Karpas-422 (cell line): ENCODE data around the gene INPP5D. TPM values are rescaled to one million over a fixed set of nuclear protein-coding genes. Genes with fewer than 3 reads are reported as not detected.

Source experiments
- DNase-seq: peaks from one replicate; pipeline ENCODE4 v3.0.0-alpha.2; 2015
- H2AFZ ChIP-seq: fragments of 200-600 bp; sonication (generic); 2 replicates; pipeline ENCODE4 v1.6.1; 2014; ENCODE audit warnings: antibody characterized with exemption, low read length, mixed read lengths
- H3K27ac ChIP-seq: fragments of 200-600 bp; sonication (generic); 2 replicates; pipeline ENCODE4 v1.5.1; 2014; ENCODE audit warnings: mild to moderate bottlenecking, low read length, moderate library complexity
- H3K27me3 ChIP-seq: fragments of 200-600 bp; sonication (generic); 2 replicates; pipeline ENCODE4 v1.6.1; 2014; ENCODE audit warnings: low read length, mixed read lengths
- H3K36me3 ChIP-seq: fragments of 200-600 bp; sonication (generic); 2 replicates; pipeline ENCODE4 v1.6.1; 2014; ENCODE audit warnings: low read length, mixed read lengths; ENCODE audit not compliant: insufficient read depth
- H3K4me1 ChIP-seq: fragments of 200-600 bp; sonication (generic); 2 replicates; pipeline ENCODE4 v1.6.1; 2014; ENCODE audit warnings: mild to moderate bottlenecking, low read length, mixed read lengths
- H3K4me2 ChIP-seq: fragments of 200-600 bp; sonication (generic); 2 replicates; pipeline ENCODE4 v1.6.1; 2014; ENCODE audit warnings: low read length, low read depth, mild to moderate bottlenecking; ENCODE audit not compliant: poor library complexity, severe bottlenecking
- H3K4me3 ChIP-seq: fragments of 200-600 bp; sonication (generic); 2 replicates; pipeline ENCODE4 v1.5.1; 2014; ENCODE audit warnings: mild to moderate bottlenecking, antibody characterized with exemption, low read length, mixed read lengths
- H3K79me2 ChIP-seq: fragments of 200-600 bp; sonication (generic); 2 replicates; pipeline ENCODE4 v1.6.1; 2014; ENCODE audit warnings: mild to moderate bottlenecking, low read length, mixed read lengths
- H3K9ac ChIP-seq: fragments of 200-600 bp; sonication (generic); 2 replicates; pipeline ENCODE4 v1.6.0; 2014; ENCODE audit warnings: low read length
- H3K9me2 ChIP-seq: fragments of 200-600 bp; sonication (generic), shearing (Covaris generic); replicated peaks from 2 replicates; pipeline ENCODE4 v1.6.0; 2014; ENCODE audit warnings: mild to moderate bottlenecking, low read length, moderate library complexity; ENCODE audit not compliant: insufficient read depth
- H3K9me3 ChIP-seq: fragments of 300-700, 200-600 bp; sonication (generic); 2 replicates; pipeline ENCODE4 v1.6.1; 2014; ENCODE audit warnings: low read length, mixed read lengths
- H4K20me1 ChIP-seq: fragments of 200-600 bp; sonication (generic); 2 replicates; pipeline ENCODE4 v1.6.1; 2014; ENCODE audit warnings: mild to moderate bottlenecking, antibody characterized with exemption, low read length, low read depth; ENCODE audit not compliant: insufficient read depth
- total RNA-seq: library from RNA; depleted of rRNA; stranded (reverse); fragments of >200 nt; shearing (Covaris generic); gene quantifications from 2 replicates; pipeline ENCODE4 v1.2.3, GENCODE V29; 2014; ENCODE audit warnings: low replicate concordance

The INPP5D gene
- total RNA-seq, 1 experiment from 2014 or later, result 145 TPM

DNA sequence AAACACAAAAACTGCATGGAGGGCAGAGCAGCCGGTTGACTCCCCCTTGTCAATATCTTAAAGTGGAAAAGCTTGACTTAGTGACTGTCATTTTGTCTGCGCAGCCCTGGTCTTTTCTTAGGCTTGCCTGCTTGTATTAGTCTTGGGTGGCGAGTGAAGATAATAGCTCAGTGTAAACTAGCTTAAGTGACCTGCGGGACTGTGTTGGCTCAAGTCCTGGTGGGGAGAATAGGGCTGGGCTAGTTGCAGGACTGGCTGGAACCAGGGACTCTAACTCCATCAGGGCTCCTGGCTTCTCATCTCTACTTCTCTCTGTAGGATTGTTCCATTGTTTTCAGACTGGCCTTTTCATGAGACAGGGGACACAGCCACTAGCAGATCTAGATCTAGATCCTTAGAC lies 183.2 kb downstream of the INPP5D start:
- H4K20me1 ChIP-seq, result no peaks in the 10 kb centered on the region
- H3K79me2 ChIP-seq, result no peaks in the 10 kb centered on the region
- DNase-seq, result no peak
- peaks cover 7% of the 10 kb centered on the region for H3K4me1 ChIP-seq
- H3K36me3 ChIP-seq, result no peaks in the 10 kb centered on the region
- no peak overlapping the region for H3K27ac ChIP-seq
- H3K27me3 ChIP-seq, result no peaks in the 10 kb centered on the region
- H2AFZ ChIP-seq, result no peak overlapping the region
- no peak overlapping the region for H3K9ac ChIP-seq
- no peaks in the 10 kb centered on the region for H3K9me2 ChIP-seq
- no peak overlapping the region for H3K4me2 ChIP-seq
- H3K4me3 ChIP-seq, result no peak overlapping the region
- H3K9me3 ChIP-seq, result no peaks in the 10 kb centered on the region

DNA sequence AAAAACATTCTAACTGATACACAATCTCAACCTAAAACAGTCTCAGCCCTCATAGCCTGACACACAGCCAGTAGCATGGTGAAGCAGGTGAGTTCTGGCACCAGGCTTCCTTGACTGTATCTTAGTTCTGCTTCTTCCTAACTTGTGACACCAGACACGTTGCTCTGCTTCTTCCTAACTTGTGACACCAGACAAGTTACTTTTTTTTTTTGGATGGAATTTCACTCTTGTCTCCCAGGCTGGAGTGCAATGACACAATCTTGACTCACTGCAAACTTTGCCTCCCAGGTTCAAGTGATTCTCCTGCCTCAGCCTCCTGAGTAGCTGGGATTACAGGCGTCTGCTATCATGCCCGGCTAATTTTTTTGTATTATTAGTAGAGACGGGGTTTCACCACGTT lies 184.7 kb downstream of the INPP5D start:
- Histone ChIP-seq H3K9me3 (no peaks in the 10 kb centered on the region), H3K36me3 (no peaks in the 10 kb centered on the region), H3K79me2 (no peaks in the 10 kb centered on the region), H3K27ac (no peak overlapping the region), H3K9ac (no peak overlapping the region), H3K27me3 (no peaks in the 10 kb centered on the region), H3K4me3 (no peak overlapping the region), H3K4me2 (no peak overlapping the region), H3K9me2 (no peaks in the 10 kb centered on the region), H2AFZ (no peak overlapping the region), H3K4me1 (peaks cover 7% of the 10 kb centered on the region), H4K20me1 (no peaks in the 10 kb centered on the region)
- no peak for DNase-seq

DNA sequence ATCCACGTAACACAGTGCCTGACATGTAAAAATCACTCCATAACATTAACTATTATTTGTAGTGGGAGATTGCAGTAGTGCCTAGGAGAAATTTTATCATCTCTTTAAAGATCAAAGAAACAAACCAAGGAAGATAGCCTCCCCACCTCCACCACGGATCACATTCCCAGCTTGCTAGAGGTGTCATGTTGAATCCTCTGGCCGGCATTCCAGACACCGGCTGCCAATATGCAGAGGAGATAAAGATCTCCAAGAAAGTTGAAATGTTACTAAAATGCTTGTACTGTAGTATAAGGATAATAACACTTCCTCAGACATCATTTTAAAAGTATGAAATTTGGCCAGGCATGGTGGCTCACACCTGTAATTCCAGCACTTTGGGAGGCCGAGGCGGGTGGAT lies 185.3 kb downstream of the INPP5D start:
- Histone ChIP-seq H4K20me1 (no peaks in the 10 kb centered on the region), H3K27me3 (no peaks in the 10 kb centered on the region), H3K79me2 (no peaks in the 10 kb centered on the region), H3K27ac (no peak overlapping the region), H3K4me3 (no peak overlapping the region), H3K4me1 (peaks cover 7% of the 10 kb centered on the region), H3K36me3 (no peaks in the 10 kb centered on the region), H3K4me2 (no peak overlapping the region), H3K9ac (no peak overlapping the region), H3K9me2 (no peaks in the 10 kb centered on the region), H3K9me3 (no peaks in the 10 kb centered on the region), H2AFZ (no peak overlapping the region)
- no peak for DNase-seq

- peak overlapping the region; percentile 16; the same call in 1 of the 2 replicates for H2AFZ ChIP-seq
- H3K4me1 ChIP-seq, result peaks cover 3% of the 10 kb centered on the region
- no peak overlapping the region for H3K9ac ChIP-seq
- no peak overlapping the region for H3K4me3 ChIP-seq
- peaks cover 7% of the 10 kb centered on the region for H3K79me2 ChIP-seq
- no peak for DNase-seq
- H3K27me3 ChIP-seq, result no peaks in the 10 kb centered on the region
- H3K36me3 ChIP-seq, result no peaks in the 10 kb centered on the region
- H4K20me1 ChIP-seq, result peaks cover 2% of the 10 kb centered on the region; the same call in 1 of the 2 replicates
- H3K9me3 ChIP-seq, result no peaks in the 10 kb centered on the region
- H3K27ac ChIP-seq, result no peak overlapping the region
- H3K4me2 ChIP-seq, result no peak overlapping the region
- no peaks in the 10 kb centered on the region for H3K9me2 ChIP-seq
Observed at GRCh38 chr2:233247116-233247515, 187.0 kb downstream of the INPP5D start.

DNA sequence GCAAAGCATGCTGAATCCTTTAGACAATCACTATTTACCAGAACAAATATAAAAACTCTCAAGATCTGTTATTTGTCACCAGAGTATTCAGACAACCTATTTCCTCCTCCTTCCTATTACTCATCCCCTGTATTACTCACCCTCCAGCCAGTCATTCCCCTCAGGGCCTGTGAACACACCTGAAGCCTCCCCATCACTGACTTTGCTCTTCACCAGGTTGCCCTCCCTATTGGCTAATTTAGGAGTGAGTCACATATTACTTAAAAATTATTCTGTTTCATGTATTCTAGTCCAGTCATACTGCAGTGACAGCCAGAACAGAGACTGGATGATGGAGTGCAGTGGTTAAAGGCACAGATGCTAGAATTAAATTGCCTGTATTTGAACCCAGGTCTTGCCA lies 187.6 kb downstream of the INPP5D start:
- Histone ChIP-seq H3K4me1 (peaks cover 7% of the 10 kb centered on the region), H3K4me2 (no peak overlapping the region), H3K4me3 (no peak overlapping the region), H3K79me2 (peaks cover 13% of the 10 kb centered on the region), H3K9me3 (no peaks in the 10 kb centered on the region), H3K27me3 (no peaks in the 10 kb centered on the region), H3K27ac (no peak overlapping the region), H4K20me1 (peaks cover 6% of the 10 kb centered on the region; the same call in 1 of the 2 replicates), H3K36me3 (no peaks in the 10 kb centered on the region), H2AFZ (peak overlapping the region; percentile 16; the same call in 1 of the 2 replicates), H3K9ac (no peak overlapping the region), H3K9me2 (no peaks in the 10 kb centered on the region)
- DNase-seq, result no peak

- Histone ChIP-seq H3K9me2 (no peaks in the 10 kb centered on the region), H3K4me1 (peaks cover 19% of the 10 kb centered on the region), H2AFZ (no peak overlapping the region), H3K9me3 (no peaks in the 10 kb centered on the region), H3K9ac (no peak overlapping the region), H3K27ac (no peak overlapping the region), H3K27me3 (no peaks in the 10 kb centered on the region), H3K4me3 (no peak overlapping the region), H3K4me2 (no peak overlapping the region), H3K36me3 (peaks cover 6% of the 10 kb centered on the region; the same call in 1 of the 2 replicates), H3K79me2 (peaks cover 25% of the 10 kb centered on the region), H4K20me1 (peaks cover 12% of the 10 kb centered on the region)
- DNase-seq, result no peak
Observed at GRCh38 chr2:233248999-233249398, 188.9 kb downstream of the INPP5D start.

- Histone ChIP-seq H3K79me2 (peaks cover 40% of the 10 kb centered on the region), H3K9me2 (no peaks in the 10 kb centered on the region), H3K4me2 (no peak overlapping the region)
Observed at GRCh38 chr2:233250568-233250967, 190.4 kb downstream of the INPP5D start.

DNA sequence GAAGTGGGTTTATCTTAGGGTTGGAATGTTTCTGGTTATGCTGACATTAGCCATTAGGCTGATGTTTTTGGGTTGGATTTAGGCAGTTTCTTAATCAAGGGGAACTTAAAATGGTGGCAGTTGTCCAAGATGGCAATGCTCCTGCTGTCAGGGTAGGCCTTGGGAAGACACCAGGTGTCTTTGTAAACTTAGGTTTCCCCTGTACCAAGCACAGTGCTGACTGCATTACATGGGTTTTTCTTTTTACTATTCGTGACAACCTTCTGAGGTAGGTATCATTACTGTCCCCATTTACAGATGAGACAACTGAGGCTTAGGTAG lies 190.8 kb downstream of the INPP5D start:
- H3K36me3 ChIP-seq, result peaks cover 11% of the 10 kb centered on the region; the same call in 1 of the 2 replicates
- H3K27me3 ChIP-seq, result no peaks in the 10 kb centered on the region
- peak overlapping the region; percentile 93 for H3K4me2 ChIP-seq
- H3K9ac ChIP-seq, result peak overlapping the region; percentile 30
- peaks cover 28% of the 10 kb centered on the region for H4K20me1 ChIP-seq
- no peaks in the 10 kb centered on the region for H3K9me3 ChIP-seq
- peaks cover 35% of the 10 kb centered on the region for H3K4me1 ChIP-seq
- peaks cover 44% of the 10 kb centered on the region for H3K79me2 ChIP-seq
- no peaks in the 10 kb centered on the region for H3K9me2 ChIP-seq
- H3K27ac ChIP-seq, result no peak overlapping the region; the same call in 1 of the 2 replicates
- no peak for DNase-seq
- peak overlapping the region; percentile 91; the same call in 1 of the 2 replicates for H3K4me3 ChIP-seq
- H2AFZ ChIP-seq, result peak overlapping the region; percentile 93

More at GRCh38 chr2:233250568-233250967, 190.4 kb downstream of the INPP5D start:
- H3K4me3 ChIP-seq, result no peak overlapping the region
- H3K9ac ChIP-seq, result no peak overlapping the region
- no peaks in the 10 kb centered on the region for H3K27me3 ChIP-seq
- H3K9me3 ChIP-seq, result no peaks in the 10 kb centered on the region
- peaks cover 32% of the 10 kb centered on the region for H3K4me1 ChIP-seq
- no peak overlapping the region for H3K27ac ChIP-seq
- DNase-seq, result no peak
- H3K36me3 ChIP-seq, result peaks cover 8% of the 10 kb centered on the region; the same call in 1 of the 2 replicates
- H4K20me1 ChIP-seq, result peaks cover 25% of the 10 kb centered on the region
- peak overlapping the region; percentile 93; the same call in 1 of the 2 replicates for H2AFZ ChIP-seq
